ENCODE results near the gene SDC4.

The SDC4 gene

GRCh38 chr20:45329497-45330319 is 18.5 kb downstream of the SDC4 start:
- H3K4me3 ChIP-seq (ENCODE audit: low read depth, low read length), result no peak overlapping the region
- no peak for DNase-seq (ENCODE audit: low read depth)
- peak; percentile 22 for TF ChIP-seq CTCF (conservative IDR thresholded peaks at IDR 0.05; ENCODE audit: low read depth, low read length)

- TF ChIP-seq CTCF (conservative IDR thresholded peaks at IDR 0.05; ENCODE audit: low read depth, low read length), result no peak
- DNase-seq (ENCODE audit: low read depth), result no peak
- no peak overlapping the region for H3K4me3 ChIP-seq (ENCODE audit: low read depth, low read length)
Observed at GRCh38 chr20:45328451-45328850, 19.8 kb downstream of the SDC4 start.

GRCh38 chr20:45325371-45325770 is 22.9 kb downstream of the SDC4 start:
- no peak for TF ChIP-seq CTCF (conservative IDR thresholded peaks at IDR 0.05; ENCODE audit: low read depth, low read length)
- no peak for DNase-seq (ENCODE audit: low read depth)
- no peak overlapping the region for H3K4me3 ChIP-seq (ENCODE audit: low read depth, low read length)

GRCh38 chr20:45323731-45324130 is 24.5 kb downstream of the SDC4 start:
- no peak overlapping the region for H3K4me3 ChIP-seq (ENCODE audit: low read depth, low read length)
- no peak for TF ChIP-seq CTCF (conservative IDR thresholded peaks at IDR 0.05; ENCODE audit: low read depth, low read length)
- DNase-seq (ENCODE audit: low read depth), result peak; percentile 50

GRCh38 chr20:45322952-45323383 is 25.3 kb downstream of the SDC4 start:
- TF ChIP-seq CTCF (conservative IDR thresholded peaks at IDR 0.05; ENCODE audit: low read depth, low read length), result peak; percentile 25
- no peak overlapping the region for H3K4me3 ChIP-seq (ENCODE audit: low read depth, low read length)
- peak; percentile 50 for DNase-seq (ENCODE audit: low read depth)

GRCh38 chr20:45320948-45321595 is 27.2 kb downstream of the SDC4 start:
- no peak for TF ChIP-seq CTCF (conservative IDR thresholded peaks at IDR 0.05; ENCODE audit: low read depth, low read length)
- no peak for DNase-seq (ENCODE audit: low read depth)
- no peak overlapping the region for H3K4me3 ChIP-seq (ENCODE audit: low read depth, low read length)

All from choroid plexus epithelial cell (primary cell).